Urinary bladder (tissue), 4 donors: Measurements from ENCODE around the gene NUCKS1. TPM values are rescaled to one million over a fixed set of nuclear protein-coding genes. Genes with fewer than 3 reads are reported as not detected.

ENCODE experiments used
- DNase-seq: peaks from one replicate; pipeline ENCODE4 v3.0.0-alpha.2; 2015; ENCODE audit errors: extremely low spot score
- H3K27ac ChIP-seq: one replicate; pipeline ENCODE4 v1.5.1; 2013; ENCODE audit warnings: low read depth, mild to moderate bottlenecking, moderate library complexity
- H3K36me3 ChIP-seq: one replicate; pipeline ENCODE4 v1.6.1; 2013; ENCODE audit warnings: mild to moderate bottlenecking, moderate library complexity; ENCODE audit not compliant: insufficient read depth
- H3K4me1 ChIP-seq: one replicate; pipeline ENCODE4 v1.6.1; 2013; ENCODE audit warnings: mild to moderate bottlenecking, moderate library complexity; ENCODE audit not compliant: insufficient read depth
- H3K4me3 ChIP-seq: one replicate; pipeline ENCODE4 v1.5.1; 2013; ENCODE audit warnings: low read depth, low read length
- WGBS: extraction: QIAGEN DNeasy Blood & Tissue Kit; methylation state at CpG from one replicate; pipeline ENCODE4 v1.1.7; 2013; 5-methylcytosine and 5-hydroxymethylcytosine counted together
- polyA plus RNA-seq: library from polyadenylated mRNA; stranded (reverse); fragments of 200-250 nt; gene quantifications from one replicate; pipeline ENCODE4 v1.2.3, GENCODE V29; 2013
- total RNA-seq: library from RNA; depleted of rRNA; stranded (reverse); fragments of >200 nt; gene quantifications from one replicate; pipeline ENCODE4 v1.2.3, GENCODE V29; 2014
- donor health status: healthy with polysubstance abuse.
- donor health status: healthy.

The NUCKS1 gene
- total and polyA plus RNA-seq, 2 donors: 79.9 to 287 TPM

- Histone ChIP-seq H3K27ac (no peak overlapping the region), H3K4me3 (no peak overlapping the region), H3K36me3 (no peaks in the 10 kb centered on the region), H3K4me1 (no peaks in the 10 kb centered on the region)
- 74% methylated on average over 4 of the region's 4 CpGs for WGBS
- no peak for DNase-seq
Observed at GRCh38 chr1:205782627-205783432, 32.8 kb upstream of the NUCKS1 start.

- H3K36me3 ChIP-seq: no peaks in the 10 kb centered on the region
- WGBS: 94% methylated on average over 5 of the region's 5 CpGs
- no peak for DNase-seq
- H3K4me3 ChIP-seq: no peak overlapping the region
- H3K27ac ChIP-seq: no peak overlapping the region
- H3K4me1 ChIP-seq: no peaks in the 10 kb centered on the region
Observed at GRCh38 chr1:205780335-205780734, 30.4 kb upstream of the NUCKS1 start.

GRCh38 chr1:205777994-205778393 is 28.0 kb upstream of the NUCKS1 start:
- H3K27ac ChIP-seq: no peak overlapping the region
- DNase-seq: no peak
- H3K36me3 ChIP-seq: no peaks in the 10 kb centered on the region
- no peak overlapping the region for H3K4me3 ChIP-seq
- H3K4me1 ChIP-seq: no peaks in the 10 kb centered on the region
- 88% methylated on average over 2 of the region's 2 CpGs for WGBS

GRCh38 chr1:205775717-205776056 is 25.7 kb upstream of the NUCKS1 start:
- H3K36me3 ChIP-seq: no peaks in the 10 kb centered on the region
- peak overlapping the region; percentile 60 for H3K4me3 ChIP-seq
- no peak overlapping the region for H3K27ac ChIP-seq
- DNase-seq: no peak
- no peaks in the 10 kb centered on the region for H3K4me1 ChIP-seq

- H3K27ac ChIP-seq: no peak within 1 kb of the TSS
- under 1% methylated on average over 40 of the region's 40 CpGs for WGBS
Observed at GRCh38 chr1:205775015-205775716, 25.2 kb upstream of the NUCKS1 start, which contains the start of gene RAB29. TSS of gene RAB29 (minus strand) at chr1:205775482. CDS start at chr1:205774956, 526 bp downstream.

GRCh38 chr1:205774198-205775014 is 24.4 kb upstream of the NUCKS1 start:
- peak overlapping the region; percentile 60 for H3K4me3 ChIP-seq
- 18% methylated on average over 36 of the region's 36 CpGs for WGBS
- no peak for DNase-seq
- H3K4me1 ChIP-seq: no peaks in the 10 kb centered on the region
- no peaks in the 10 kb centered on the region for H3K36me3 ChIP-seq
- no peak overlapping the region for H3K27ac ChIP-seq

More at GRCh38 chr1:205775015-205775716, 25.2 kb upstream of the NUCKS1 start, which contains the start of gene RAB29:
- H3K36me3 ChIP-seq: no peaks in the 10 kb centered on the region
- peak within 1 kb of the TSS; percentile 60 for H3K4me3 ChIP-seq
- H3K4me1 ChIP-seq: no peaks in the 10 kb centered on the region
- DNase-seq: peak; percentile 67

GRCh38 chr1:205772607-205773032 is 22.6 kb upstream of the NUCKS1 start:
- Histone ChIP-seq H3K36me3 (no peaks in the 10 kb centered on the region), H3K4me1 (no peaks in the 10 kb centered on the region), H3K27ac (no peak overlapping the region), H3K4me3 (no peak overlapping the region)
- DNase-seq: no peak
- 89% methylated on average over 2 of the region's 2 CpGs for WGBS

GRCh38 chr1:205770618-205771017 is 20.6 kb upstream of the NUCKS1 start:
- Histone ChIP-seq H3K27ac (no peak overlapping the region), H3K36me3 (no peaks in the 10 kb centered on the region), H3K4me3 (no peak overlapping the region), H3K4me1 (no peaks in the 10 kb centered on the region)
- 89% methylated on average over 4 of the region's 4 CpGs for WGBS
- no peak for DNase-seq

GRCh38 chr1:205769641-205770365 is 19.8 kb upstream of the NUCKS1 start:
- no peak overlapping the region for H3K4me3 ChIP-seq
- no peak overlapping the region for H3K27ac ChIP-seq
- 58% methylated on average over 8 of the region's 8 CpGs for WGBS
- no peaks in the 10 kb centered on the region for H3K36me3 ChIP-seq
- H3K4me1 ChIP-seq: no peaks in the 10 kb centered on the region
- no peak for DNase-seq

GRCh38 chr1:205767248-205767647 is 17.3 kb upstream of the NUCKS1 start:
- WGBS: 78% methylated on average over 3 of the region's 3 CpGs

GRCh38 chr1:205766570-205766969 is 16.6 kb upstream of the NUCKS1 start:
- H3K4me1 ChIP-seq: no peaks in the 10 kb centered on the region
- no peak overlapping the region for H3K4me3 ChIP-seq
- 60% methylated on average over 3 of the region's 3 CpGs for WGBS
- no peaks in the 10 kb centered on the region for H3K36me3 ChIP-seq
- no peak for DNase-seq
- H3K27ac ChIP-seq: no peak overlapping the region

More at GRCh38 chr1:205767248-205767647, 17.3 kb upstream of the NUCKS1 start:
- DNase-seq: no peak
- Histone ChIP-seq H3K4me3 (no peak overlapping the region), H3K36me3 (no peaks in the 10 kb centered on the region), H3K4me1 (no peaks in the 10 kb centered on the region), H3K27ac (no peak overlapping the region)

GRCh38 chr1:205766038-205766437 is 16.1 kb upstream of the NUCKS1 start:
- Histone ChIP-seq H3K36me3 (no peaks in the 10 kb centered on the region), H3K4me1 (no peaks in the 10 kb centered on the region), H3K27ac (no peak overlapping the region), H3K4me3 (no peak overlapping the region)
- 70% methylated on average over 5 of the region's 5 CpGs for WGBS
- no peak for DNase-seq

GRCh38 chr1:205764578-205764977 is 14.6 kb upstream of the NUCKS1 start:
- Histone ChIP-seq H3K36me3 (no peaks in the 10 kb centered on the region), H3K4me1 (no peaks in the 10 kb centered on the region), H3K27ac (no peak overlapping the region), H3K4me3 (no peak overlapping the region)
- WGBS: 95% methylated on average over 2 of the region's 2 CpGs
- DNase-seq: no peak
